Mesenteric fat pad (tissue), 1 donor: ENCODE measurements around the gene UBE2L6. TPM values are rescaled to one million over a fixed set of nuclear protein-coding genes. Genes with fewer than 3 reads are reported as not detected.

Source experiments
- DNase-seq: peaks from one replicate; pipeline ENCODE4 v3.0.0-alpha.2; 2020; ENCODE audit warnings: low spot score
- total RNA-seq: library from RNA; stranded (reverse); fragmentation: NEBNext Ultra II Directional; extraction: Animal tissue kit (Norgen Biotek cat#: 25700); gene quantifications from one replicate; pipeline ENCODE4 v1.2.1, GENCODE V29; 2021
- donor health status: DM: yes; HTN: yes; CAD: no.

Gene UBE2L6
- total RNA-seq, 1 donor from 2014 or later, result 51.9 TPM

DNA sequence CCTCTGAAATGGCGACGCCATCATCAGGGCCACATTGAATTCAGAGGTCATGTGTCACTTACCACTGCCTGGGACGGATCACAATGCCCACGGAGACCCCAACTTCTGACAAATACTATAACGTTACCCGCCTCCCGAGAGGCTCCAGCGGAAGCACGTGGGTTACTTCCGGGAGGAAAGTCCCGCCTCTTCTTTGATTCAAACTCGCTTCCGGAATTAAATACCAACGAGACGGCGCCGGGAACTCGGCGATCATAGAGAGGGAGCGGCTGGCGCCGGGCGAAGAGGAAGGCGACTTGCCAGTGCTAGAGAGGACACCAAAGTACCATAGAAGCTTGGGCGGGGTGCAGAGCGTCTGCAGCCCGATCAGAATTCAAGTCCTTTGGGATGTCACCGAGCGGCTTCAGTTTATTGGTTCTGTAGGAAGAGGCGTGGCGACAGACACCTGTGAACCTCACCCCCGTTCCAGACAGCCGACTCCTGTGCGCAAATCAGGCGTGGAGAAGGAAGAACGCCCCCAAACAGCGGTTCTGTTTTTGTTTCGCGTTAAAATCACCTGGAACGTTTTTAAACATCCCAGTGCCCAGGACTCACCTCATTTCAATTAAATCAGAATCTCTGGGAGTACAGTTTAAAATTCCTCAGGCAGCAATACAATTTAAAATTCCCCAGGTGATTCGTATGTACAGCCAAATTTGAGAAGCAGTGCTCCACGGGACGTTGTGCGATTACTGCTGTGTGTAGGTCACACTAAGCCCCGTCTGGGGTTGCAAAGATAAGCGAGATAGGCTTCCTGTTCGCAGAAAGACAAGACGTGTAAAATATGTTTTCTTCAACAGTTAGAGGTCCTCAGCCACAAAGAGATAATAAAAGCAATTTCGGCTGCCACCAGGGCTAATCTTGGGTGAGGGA is 36.6 kb downstream of the UBE2L6 start, which contains the start of gene TIMM10:
TIMM10 (minus strand) TSS at position 159 of the 912 bp plus-strand sequence. CDS start 565 bp downstream, outside the sequence.
- DNase-seq, result peak; percentile 97

DNA sequence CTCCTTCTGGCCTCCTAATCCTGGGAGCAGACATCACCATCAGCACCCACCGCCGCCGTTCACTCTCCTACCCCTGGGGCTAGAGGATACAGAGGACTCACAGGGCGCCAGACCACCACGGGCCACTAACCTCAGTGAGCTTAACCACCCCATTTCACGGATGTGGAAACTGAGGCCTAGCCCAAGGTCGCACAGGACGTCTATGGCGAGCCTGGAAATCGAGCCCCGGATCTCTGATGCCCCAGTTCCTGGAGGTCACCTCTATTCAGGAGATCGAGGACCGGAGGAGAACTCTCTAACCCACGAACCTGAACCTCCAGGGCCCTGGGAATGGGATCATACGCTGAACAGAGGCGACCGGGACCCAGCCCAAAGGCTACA is 37.3 kb downstream of the UBE2L6 start:
- DNase-seq, result no peak

DNA sequence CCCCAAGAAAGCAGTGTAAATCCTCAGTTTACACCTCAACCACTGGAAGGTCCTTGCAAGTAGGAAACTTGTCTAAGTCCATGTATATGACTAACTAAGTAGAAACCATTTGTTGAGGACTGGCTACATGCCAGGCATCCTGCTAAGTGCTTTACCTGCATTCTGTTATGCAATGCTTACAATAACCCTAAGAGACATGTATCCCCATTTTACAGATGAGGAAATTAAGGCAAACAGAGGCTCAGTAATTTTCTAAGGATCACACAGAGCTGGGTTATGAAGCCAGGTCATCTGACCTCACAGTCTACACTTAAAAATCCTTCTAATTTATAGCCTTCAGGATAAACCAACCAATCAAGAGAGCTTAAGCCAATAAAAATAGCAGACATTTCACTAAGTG is 38.5 kb downstream of the UBE2L6 start:
- no peak for DNase-seq

DNA sequence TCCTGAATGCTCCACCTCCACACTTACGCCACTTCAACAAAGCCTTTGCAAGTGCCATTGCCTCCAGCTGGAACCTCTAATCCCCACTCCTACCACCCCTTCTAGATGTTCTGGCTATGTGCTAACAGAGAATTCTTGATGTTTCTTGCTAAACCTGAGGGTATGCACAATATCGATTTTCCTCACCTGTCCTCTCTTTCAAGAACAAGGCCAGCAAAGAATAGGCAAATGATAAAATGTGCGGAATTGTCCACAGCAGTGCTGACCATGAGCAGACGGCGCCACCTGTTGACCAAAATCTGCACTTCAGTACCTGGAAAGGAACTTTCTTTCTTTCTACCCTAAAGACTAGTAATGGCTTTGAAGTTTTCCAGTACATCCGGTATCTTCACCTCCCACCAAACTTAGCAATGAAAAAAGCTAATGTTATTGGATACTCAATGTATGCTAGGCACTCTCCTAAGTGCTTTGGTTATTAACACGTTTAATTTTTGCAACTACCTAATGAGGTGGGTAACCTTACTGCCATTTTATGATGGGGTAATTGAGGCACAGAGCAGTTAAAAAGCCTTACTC is 40.3 kb downstream of the UBE2L6 start:
- no peak for DNase-seq

DNA sequence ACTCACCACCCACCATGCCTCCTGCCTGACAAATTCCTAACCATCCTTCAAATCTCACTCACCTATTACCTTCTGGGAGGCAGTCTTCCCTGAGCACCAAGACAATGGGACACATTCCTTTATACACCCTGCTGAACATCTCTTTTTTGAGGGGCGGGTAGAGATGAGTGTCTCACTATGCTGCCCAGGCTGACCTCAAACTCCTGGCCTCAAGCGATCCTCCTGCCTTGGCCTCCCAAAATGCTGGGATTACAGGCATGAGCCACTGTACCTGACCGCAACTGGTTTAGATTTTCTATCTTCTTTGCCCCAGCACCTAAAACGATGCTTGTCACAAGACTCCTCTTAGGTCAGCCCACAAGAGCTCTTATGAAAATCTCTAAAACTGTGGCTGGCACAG is 44.1 kb downstream of the UBE2L6 start:
- DNase-seq, result no peak

DNA sequence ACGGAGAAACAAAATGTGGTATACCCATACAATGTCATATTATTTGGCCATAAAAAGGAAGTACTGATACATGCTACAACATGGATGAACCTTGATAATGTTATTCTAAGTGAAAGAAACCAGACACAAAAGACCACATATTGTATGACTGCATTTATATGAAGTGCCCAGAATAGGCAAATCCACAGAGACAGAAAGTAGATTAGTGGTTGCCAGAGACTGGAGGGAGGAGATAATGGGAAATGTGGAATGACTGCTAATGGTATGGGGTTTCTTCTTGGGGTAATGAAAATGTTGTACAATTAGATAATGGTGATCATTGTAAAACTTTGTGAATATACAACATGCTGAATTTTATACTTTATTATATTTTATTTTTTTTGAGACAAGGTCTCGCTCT is 46.4 kb downstream of the UBE2L6 start:
- DNase-seq, result no peak

DNA sequence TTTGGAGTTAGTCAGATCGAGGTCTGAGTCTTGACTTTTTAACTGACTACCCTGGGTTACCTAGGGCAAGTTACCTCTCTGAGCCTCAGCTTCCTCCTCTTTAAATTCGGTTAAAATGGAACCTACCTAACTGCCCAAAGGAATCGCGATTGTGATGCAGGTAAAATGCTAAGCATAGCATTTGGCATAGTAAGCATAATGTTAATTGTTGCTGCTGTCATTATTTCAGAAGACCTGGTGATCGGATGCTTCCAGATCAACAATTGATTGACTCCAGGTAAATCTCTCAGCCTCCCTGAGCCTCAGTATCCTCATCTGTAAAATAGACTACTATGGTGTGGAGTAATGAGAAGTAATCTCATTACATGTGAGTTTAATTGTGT is 51.4 kb downstream of the UBE2L6 start:
- no peak for DNase-seq

DNA sequence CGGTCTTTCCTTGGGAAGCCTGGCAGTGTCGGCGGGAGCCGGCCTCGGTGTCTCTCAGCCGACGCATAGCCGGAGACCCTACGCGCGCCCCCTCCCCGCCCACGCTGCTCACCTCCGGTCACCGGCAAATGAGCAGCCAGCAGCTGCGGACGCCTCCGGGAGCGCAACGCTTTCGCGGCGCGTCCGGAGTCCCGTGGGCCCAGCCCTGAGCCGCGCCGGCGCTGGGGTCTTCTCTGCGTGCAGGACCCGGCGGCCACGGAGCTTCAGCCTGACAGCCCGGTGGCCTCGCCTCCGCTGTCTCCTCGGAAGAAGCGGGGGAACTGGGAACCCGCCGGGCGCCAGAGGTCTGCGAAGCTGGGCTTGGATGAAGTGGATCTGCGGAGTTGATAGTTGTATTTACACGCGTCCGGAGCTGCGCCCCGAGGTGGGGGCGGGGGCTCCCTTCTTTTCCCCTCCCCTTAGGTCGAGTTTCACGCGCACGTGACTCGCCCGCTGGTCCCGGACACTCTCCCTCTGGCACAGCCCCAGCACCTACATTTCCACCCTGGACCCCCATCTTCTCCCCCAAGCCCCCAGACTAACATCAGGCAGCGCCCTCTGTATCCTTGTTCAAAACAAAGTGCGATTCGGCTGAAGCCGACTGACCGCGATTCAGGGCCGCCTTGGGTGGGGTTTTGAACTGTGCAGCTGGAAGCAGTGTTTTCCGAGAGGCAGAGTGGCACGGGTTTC is 52.0 kb downstream of the UBE2L6 start, which contains the start of gene SLC43A1:
SLC43A1 (minus strand) TSS at position 371 of the 729 bp plus-strand sequence. CDS start 1,591 bp downstream, outside the sequence.
- DNase-seq, result no peak

DNA sequence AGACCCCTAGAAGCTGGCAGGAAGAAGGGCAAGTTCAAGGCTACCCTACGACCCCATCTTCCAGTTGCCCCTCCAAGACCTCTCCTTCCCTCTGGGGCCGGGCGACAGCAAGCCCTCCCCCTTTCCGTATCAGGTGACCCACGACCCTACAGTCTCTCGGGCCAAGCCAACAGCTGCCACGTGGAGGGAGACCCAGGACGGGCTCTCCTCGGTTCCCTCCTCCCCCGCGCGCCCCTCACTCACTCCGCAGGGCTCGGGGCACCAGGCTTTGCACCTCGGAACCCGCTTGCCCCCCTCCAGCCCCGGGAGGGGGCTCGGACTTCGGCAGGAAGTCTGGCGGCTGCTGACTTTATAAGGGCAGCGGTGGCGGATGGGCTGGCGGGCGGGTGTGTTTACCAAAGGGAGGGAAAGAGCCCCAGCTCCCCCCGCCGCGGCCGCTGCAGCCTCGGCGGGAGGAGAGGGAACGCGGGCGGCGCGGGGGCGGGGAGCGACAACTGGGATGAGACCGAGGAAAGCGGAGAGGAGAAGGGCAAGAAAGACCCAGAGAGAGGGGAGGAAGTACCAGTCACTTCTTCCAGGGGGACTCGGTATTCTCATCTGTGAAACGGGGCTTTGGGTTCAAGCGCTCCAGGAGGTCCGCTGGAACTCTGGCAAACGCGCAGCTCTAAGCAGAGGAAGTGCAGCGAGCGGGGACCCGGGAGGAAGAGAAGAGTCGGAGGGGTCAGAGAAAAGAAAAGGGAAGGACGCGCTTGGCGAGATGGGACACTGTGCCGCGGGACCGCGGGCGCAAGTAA is 52.7 kb downstream of the UBE2L6 start:
- DNase-seq, result no peak

DNA sequence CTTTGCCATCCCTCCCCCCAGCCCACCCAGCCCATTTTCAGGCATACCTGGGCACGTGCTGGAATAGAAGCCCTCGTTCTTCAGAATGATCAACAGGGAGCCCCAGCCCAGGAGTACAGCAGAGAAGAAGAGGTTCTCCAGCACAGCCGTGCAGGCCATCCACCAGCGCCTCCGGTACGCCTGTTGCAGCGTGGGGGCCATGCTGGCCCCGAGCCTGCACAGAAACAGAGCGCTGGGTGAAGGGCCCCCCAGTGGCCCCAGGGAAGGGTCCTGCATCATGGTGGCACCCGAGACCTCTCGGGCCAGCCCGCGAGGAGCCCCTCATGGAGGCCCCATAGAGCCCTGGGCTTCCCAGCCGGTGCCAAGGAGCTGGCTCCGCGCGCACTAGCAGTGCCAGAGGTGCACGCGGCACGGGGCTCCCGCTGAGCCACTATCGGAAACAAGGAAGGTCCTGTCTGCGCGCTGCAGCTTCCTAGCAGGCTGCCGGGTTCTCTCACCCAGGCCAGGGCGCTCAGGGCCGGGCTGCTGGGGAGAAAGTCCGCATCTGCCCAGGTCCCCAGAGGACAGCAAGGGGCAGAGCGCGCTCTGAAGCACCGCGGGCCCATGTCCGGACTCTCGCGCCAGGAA is 53.4 kb downstream of the UBE2L6 start:
- no peak for DNase-seq

DNA sequence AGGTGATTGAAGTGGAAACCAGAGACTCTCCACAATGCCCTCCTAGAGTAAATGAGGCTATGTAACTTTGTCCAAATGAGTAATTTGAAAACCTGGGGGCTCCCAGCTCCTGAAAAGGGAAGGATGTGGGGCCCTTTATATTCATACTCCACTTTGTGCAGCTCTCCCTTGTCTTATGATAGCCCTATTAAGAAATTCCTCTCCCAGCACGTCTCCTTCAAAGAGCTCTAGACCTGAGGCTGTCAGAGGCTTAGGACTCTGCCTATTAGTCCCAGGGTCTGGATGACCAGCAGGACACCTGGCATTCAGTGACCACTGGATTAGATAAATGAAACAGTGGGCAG is 54.0 kb downstream of the UBE2L6 start:
- no peak for DNase-seq

DNA sequence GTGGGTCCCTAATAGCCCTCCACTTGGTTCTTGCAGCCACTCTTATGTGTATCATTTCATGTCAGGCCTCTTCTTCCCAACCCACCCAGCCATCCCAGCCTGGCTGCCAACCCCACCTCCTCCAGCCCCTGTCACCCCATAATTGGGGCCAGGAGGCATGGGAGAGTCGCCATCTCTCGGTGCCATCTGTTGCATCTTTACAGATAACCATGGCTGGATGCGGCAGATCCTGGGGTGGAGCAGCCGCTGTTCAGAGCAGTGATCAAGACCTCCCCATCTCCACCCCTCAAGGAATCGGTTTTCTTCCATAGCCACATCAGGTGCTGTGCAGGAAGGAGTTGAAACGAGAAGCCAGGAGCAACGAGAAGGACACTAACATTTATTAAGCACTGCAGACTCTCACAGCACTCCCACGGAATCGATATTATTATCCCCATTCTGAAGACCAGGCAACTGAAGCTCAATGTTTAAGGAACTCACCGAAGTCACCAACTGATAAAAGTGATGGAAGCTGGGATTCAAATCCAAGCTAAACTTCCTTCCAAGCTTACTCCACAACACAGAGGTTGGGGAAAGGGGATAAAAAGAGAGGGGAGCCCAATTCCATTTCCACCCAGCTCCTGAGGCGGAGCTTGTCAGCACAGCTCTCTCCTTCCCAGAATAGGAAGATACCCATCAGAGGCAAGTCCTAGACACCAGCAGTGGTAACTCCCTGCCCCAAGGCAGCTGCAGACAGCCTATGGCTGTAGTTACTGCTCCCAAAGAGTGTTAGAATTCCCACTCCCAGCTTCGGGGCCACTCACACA is 54.6 kb downstream of the UBE2L6 start:
- no peak for DNase-seq

DNA sequence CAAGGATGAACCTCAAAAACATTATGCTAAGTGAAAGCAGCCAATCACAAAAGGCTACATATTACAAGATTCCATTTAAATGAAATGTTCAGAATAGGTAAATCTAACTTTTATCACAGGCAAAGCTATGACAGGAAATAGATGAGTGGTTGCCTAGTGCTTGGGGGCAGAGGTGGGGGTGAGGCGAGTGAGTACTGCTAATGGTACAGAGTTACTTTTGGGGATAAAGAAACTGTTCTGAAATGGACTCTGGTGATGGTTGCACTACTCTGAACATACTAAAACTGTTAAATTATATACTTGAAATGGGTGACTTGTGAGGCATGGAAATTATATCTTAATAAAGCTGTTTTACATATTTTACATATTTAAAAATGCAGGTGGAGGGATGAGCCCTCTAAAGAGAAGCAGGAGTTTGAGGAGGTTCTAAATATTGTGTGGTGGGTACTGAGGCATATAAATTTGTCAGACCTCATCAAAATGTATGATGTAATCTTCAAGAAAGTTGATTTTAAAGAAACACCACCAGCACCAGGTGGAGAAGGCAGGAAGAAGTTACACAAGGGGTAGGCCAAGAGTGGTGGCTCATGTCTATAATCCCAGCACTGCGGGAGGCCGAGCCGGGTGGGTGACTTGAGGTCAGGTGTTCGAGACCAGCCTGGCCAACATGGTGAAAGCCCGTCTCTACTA is 55.6 kb downstream of the UBE2L6 start:
- no peak for DNase-seq

DNA sequence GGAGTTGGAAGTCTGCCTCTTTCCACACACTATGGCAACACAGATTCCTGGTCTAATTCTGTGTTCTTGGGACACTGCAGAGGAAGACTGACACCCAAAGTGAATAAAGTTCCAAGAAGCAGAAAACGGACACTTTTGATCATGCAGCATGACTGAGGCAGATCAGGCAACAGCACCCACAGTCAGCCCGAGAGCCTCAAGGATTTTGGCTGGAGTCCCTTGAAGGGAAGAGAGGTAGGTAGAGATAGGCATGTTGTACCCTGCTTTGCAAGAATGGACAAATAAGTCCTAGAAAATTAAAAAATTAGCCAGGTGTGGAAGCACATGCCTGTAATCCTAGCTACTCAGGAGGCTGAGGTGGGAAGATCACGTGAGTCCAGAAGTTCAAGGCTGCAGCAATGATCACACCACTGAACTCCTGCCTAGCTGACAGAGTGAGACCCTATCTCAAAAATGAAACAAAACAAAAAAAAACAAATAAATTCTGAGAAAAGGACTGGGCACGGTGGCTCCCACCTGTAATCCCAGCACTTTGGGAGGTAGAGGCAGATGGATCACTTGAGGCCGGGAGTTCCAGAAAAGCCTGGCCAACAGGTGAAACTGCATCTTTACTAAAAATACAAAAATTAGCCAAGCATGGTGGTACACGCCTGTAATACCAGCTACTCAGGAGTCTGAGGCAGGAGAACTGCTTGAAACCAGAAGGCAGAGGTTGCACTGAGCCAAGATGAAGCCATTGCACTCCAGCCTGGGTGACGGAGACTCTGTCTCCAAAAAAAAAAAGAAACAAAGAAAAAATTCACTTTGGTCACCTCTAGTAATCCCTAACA is 58.9 kb downstream of the UBE2L6 start:
- no peak for DNase-seq

DNA sequence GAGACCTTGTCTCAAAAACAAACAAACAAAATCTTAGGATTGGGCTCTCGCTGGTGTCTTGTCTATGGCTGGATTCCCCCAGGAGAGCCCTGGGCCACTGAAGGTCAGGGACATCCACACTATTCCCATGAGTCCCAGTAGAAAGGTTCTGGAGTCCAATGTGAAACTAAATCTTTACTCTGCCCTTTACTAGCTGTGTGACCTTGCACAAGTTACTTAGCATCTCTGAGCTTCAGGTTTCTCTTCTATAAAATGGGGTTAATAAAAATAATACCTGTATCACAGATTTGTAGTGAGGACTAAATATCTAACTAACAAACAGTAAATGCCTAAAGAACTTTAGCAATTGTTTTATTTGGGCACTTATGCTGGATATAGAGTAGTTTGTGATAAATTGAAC is 61.0 kb downstream of the UBE2L6 start:
- DNase-seq, result no peak

DNA sequence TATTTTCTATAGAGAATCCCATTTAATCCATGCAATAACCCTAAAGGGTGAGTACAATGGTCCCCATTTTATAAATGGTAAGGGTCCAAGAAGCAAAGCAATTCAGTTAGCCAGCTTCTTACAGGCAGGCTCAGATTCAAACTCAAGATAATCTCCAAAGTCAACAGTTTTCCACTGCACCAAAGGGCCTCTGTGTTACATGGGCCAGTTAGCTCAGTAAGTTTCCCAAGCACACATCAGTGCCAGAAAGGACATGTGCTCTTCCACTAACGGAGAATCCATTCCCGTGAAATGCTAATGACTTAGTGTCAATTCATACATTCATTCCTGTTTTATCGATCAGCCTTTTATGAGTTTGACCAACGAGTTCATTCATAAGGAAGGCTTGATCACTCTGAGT is 63.0 kb downstream of the UBE2L6 start:
- no peak for DNase-seq

DNA sequence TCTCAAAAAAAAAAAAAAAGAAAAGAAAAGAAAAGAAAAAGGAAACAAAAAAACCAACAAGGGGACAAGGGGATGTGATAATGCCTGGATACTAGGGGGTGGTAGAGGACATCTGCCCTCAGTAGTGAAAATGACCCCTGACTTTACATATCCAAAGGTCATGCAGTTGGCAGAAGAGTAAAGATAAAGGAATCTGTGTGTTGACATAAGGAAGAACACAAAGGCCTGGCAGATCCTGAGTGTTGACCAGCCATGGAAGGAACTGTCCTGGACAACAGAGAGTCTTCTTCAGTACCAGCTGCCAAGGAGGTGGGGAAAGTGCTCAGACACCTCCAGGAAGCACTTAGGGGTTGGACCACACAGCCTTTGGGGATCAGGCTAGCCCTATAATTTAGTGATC is 64.6 kb downstream of the UBE2L6 start:
- DNase-seq, result no peak

DNA sequence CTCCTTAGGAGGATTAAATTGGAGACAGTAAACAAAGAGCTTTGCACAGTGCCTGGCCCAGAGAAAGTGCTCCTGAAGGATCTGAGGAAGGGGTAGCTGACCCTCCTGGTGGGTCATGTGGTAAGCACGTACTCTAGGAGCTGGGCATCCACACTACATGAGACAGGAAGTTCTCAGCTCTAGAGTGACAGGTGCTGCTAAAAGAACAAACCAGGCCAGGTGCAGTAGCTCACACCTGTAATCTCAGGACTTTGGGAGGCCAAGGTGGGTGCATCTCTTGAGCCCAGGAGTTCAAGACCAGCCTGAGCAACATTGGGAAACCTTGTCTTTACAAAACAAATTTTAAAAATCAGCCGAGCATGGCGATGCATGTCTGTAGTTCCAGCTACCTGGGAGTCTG is 65.1 kb downstream of the UBE2L6 start:
- no peak for DNase-seq
